Ramos (cell line): ENCODE results near the gene HSPA9.

ENCODE experiments used
- in situ Hi-C: fragments of 300-500 bp; cut with MboI; formaldehyde crosslinking; loops from one replicate; pipeline ENCODE4 v1.14.3; 2022; ENCODE audit warnings: low sequenced_read_pairs; ENCODE audit not compliant: unreplicated experiment

HSPA9 gene

DNA sequence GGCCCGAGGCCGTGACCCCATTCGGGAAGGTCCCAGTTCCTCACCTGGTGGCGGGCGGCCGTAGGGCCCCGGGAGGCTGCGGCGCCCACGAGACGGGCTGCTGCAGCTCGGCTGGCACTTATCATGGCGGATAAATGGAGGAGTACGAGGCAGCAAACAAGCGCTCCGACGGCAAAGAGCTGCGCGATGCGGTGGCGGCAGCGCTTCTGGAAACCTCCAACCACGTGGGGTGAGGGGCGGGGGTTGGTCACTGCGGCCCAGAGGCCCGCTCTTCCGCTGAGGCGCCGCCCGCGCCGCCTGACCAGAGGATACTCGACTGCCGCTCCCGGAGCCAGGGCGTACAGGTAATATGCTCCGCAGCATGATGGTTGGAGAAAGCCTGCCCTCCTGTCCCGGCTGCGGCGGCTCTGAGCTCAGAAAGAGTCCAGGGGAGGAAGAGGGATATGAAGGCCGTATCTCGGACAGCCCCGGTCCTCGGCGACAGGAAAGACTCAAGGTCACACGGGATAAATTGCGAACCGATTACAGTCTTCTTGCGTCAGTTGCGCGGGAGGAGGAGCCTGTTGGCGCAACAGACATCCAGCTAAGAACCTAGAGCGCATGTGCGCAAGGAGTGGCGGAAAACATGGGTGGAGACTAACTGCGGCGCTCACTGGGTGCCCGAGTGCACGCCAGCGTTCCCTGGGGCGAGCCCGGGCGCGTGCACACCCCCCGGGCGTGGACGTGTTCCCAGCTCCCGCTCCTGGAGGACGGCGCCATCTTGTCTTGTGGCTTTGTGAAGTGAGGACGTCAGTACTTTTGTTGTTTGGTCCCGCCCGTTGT is at the start of gene HSPA9:
Gene HSPA9 (minus strand): TSS at position 208 of the 822 bp plus-strand sequence. CDS start 83 bp downstream, at position 125.
- in situ Hi-C loops: no loop called here

DNA sequence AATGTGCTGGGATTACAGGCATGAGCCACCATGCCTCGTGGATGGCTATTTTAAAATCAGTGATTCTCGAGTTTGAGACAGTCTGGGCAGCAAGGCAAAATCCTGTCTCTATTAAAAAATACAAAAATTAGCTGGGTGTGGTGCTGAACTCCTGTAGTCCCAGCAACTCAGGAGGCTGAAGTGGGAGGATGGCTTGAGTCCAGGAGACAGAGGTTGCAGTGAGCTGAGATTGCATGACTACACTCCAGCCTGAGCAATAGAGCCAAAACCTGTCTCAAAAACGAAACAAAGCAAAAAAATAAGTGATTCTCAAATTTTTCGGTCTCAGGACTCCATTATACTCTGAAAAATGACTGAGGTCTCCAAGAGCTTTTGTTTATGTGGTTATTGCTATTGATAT is 47.9 kb upstream of the HSPA9 start:
- in situ Hi-C loops: no loop called here

DNA sequence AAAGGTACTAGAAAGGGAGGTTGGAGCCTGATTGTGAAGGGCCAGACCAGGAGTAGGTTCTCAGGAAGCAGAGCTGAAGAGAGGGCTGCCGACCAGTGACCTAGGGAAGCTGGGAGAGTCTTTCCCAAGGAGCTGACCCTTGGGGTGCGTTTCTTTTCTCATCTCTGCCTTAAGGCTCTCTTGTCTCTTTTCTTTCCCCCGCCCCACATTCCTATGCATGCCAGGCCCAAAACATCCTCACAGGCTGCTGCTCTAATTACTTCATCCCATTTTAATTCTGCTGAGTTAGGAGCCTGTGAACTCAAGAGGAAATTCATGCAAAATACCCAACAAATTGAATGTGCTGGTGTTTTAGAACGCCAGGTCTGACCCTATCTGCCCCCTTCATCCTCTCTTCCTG is 46.9 kb upstream of the HSPA9 start:
- in situ Hi-C loops: no loop called here

- in situ Hi-C loops: no loop called here
Observed at GRCh38 chr5:138620663-138621224, 45.5 kb upstream of the HSPA9 start.

GRCh38 chr5:138616508-138616907 is 41.3 kb upstream of the HSPA9 start:
- in situ Hi-C loops: no loop called here

- in situ Hi-C loops: no loop called here
Observed at GRCh38 chr5:138615461-138615860, 40.3 kb upstream of the HSPA9 start.

DNA sequence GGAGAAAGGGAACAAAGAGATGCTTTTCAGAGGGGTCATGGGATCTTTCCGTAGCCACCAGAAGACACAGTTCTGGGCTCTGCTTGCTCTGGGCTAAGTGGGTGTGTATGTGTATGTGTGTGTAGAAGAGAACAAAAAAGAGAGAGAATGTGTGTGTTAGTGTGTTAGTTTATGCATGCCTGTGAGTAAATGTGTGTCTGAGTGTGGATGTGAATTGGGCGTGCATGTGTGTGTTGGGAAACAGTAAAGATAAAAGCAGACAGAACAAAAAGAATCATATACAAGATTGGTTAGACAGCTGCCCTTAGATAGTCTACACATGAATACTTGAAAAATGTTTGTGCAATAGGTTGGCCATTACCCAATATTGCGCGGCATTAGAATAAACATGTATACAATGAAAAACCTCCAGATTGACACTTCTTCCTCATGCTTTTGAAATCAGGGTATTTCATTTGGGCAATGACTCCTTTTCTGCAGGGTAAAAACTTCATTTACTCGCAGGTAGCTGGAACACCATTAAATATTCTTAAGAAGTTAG is 36.5 kb upstream of the HSPA9 start:
- in situ Hi-C loops: no loop called here

- in situ Hi-C loops: no loop called here
Observed at GRCh38 chr5:138610918-138611677, 35.9 kb upstream of the HSPA9 start.

- in situ Hi-C loops: no loop called here
Observed at GRCh38 chr5:138610415-138610917, 35.3 kb upstream of the HSPA9 start.

- in situ Hi-C loops: no loop called here
Observed at GRCh38 chr5:138606378-138607064, 31.3 kb upstream of the HSPA9 start.

DNA sequence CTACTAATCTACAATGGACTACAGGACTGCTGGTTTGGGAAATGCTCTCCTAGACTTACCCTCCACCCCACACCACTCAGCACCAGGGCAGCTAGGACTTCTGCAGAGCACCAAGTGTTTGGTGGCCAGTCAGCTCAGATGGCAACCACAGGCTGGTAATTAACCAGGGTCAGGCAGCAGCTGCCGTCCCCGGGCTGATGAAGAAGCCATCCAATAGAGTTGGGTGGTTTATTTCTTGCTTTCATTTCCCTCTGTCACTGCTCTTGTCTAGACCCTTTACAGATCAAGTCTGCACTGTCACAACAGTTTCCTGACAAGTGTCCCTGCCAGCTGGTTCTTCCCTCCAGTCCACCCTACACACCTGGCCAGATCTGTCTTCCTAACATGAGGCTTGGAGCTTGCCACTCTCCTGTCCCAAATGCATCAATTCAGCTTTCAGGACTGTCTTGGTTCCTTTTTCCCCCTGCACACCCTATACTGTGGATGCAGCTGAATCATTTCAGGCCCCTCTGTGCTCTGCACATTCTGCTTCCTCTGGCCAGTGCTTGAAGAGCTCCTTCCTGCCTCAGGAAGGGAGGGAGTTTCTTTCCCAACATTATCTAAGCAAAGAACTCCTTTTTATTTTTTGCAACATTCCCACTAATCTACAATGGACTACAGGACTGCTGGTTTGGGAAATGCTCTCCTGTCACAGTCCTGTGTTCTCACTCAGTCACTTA is 30.2 kb upstream of the HSPA9 start:
- in situ Hi-C loops: no loop called here

DNA sequence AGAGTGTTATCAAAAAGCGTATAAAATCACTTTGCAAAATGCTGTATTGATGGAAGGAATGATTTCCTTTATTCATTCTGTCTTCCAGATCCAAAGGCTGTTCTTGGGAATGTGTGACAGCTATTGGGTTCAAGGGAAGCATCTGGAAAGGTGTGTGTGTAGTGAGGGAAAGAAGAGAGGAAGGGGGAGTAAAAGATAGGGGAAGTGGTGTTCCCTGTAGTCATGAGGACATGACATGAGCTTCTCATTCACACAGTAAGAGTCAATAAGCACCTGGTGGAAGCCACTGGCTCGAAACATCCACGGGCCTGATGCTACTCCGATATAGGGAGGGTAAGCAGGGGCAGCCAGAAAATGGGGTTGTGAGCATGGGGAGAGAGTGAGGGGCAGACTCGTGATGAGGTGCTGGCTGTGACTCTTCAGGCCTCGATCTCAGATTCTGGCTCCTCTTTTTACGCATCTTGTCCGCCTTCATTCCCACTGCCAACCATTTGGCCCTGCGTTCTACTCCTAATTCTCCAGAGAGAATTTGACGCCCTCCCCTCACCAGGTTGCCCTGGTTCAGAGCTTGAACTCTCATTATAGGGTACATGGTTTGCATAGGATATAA is 29.1 kb upstream of the HSPA9 start:
- in situ Hi-C loops: no loop called here

DNA sequence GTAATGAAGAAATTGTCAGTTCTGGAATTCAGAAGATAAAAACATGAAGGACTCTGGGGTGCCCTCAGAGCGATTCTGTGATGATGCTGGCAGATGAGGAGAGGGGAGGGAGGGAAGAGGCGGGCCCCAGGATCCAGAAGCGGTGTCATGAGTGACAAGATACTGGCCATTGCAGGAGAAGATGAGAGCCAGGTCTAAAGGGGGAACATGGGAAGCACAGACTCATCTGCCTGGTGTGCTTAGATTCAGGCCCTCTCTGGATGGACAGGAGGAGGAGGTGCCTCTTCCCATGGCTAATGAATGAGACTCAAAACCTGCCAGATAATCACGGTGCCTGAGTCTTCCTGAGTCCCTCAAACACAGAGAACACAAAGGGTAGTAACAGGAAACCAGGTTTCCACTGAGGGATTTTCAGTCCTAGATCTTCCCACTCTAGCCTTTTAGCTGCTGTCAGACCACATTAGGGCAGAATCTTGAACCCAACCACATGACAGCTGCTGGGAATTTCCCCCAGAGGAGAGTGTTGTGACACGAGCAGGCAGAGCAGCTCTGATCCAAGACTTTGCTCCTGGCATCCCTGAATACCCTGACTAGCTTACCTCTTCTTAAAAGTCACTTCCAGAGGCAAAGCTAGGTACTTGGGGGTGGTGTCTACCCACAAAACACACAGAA is 28.2 kb upstream of the HSPA9 start:
- in situ Hi-C loops: no loop called here

DNA sequence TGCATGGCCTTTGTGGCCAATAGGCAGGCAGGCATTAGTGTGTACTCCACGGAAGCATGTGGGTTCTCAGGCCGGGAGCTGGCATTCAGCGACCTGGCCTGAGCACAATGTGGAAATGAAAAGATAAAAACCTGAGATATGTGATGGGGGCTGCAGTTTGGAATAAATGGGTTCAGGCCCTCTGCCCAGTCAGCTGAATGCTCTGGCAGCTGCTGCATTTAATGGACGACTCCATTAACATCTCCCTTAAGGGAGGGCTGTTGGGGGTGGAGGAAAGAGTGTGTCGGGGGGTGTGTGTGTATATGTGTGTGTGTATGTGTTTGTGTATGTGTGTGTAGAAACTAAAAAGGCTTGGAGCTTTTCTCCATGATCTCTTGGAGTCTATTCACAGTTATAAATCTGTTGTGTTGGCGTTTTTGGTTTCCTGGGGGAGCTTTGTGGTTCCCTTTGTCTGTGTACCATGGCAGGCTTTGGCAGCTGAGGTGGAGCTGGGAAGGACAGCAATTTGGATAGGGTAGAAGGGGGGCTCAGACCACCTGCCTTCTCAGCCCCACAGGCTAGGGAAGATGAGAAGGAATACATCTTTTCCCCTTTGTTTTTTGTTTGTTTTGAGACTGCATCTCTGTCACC is 27.3 kb upstream of the HSPA9 start:
- in situ Hi-C loops: no loop called here

DNA sequence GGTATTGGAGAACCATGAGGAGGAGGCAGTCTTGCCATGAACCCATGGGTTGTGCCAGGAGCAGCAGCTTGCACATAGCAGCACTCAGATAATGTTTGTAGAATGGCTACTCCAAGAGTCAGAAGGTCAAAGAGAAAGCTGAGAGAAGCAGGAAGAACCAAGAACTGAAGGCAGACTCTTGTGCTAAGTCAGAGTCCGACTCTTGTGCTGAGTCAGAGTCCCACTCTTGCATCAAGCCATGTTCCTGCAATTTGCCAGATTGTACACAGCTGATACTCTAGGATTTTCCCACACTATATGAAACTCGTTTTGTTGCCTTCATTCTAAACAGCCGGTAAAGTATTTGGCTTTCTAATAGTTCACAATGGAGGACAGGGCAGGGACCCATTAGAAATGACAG is 26.2 kb upstream of the HSPA9 start:
- in situ Hi-C loops: no loop called here

DNA sequence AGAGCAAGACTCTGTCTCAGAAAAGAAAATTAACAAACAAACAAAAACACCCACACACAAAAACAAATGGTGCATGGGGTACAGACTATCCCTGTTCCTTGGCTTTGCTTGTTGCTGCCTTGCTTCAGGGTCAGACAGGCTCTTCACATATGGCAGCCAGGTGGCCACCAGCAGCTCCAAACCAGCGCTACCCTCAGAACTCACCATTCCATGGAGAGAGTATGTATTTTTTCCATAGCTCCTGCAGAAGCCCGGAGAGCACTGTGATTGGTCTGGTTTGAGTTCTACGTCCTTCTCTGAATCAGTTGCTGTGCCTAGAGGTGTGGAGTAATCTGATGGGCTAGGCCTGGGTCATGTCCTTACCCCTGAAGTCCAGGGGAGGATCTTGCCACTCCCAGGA is 25.2 kb upstream of the HSPA9 start:
- in situ Hi-C loops: no loop called here

DNA sequence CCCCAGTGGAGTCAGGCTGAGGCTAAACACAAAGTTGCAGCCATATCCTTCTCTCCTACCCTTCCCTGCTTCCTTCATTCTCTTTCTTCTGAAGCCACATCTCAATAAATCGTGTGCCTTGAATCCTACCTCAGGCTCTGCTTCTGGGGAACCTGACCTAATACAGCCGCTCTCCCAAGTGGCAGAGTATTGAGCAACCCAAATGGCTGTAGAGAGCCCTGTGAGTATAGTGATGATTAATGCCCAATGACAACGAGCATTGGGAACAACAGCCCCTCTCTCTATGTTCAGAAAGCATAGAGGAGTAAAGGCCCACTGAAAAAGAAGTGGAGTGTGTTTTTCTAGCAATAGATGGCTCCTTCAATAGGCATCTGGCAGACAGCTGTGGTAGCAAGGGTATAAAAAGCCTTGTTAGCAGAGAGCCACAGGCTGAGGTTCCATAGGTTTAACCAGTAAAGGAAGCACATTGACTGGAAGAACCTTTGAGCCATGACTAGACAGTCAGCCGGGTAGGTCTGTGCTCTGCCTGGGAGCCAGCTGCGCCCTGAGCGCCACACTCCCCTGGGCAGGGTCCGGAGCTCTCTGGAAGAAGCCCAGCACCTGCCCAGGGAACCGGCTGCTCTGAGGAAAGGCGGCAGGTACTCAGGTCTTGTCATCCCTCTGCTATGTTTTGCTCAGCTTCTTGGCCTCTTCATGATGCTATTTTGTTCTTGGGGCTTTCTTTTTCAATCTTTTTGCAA is 22.6 kb upstream of the HSPA9 start:
- in situ Hi-C loops: no loop called here
